ENCODE data around the gene GPR158.

GPR158 gene

DNA sequence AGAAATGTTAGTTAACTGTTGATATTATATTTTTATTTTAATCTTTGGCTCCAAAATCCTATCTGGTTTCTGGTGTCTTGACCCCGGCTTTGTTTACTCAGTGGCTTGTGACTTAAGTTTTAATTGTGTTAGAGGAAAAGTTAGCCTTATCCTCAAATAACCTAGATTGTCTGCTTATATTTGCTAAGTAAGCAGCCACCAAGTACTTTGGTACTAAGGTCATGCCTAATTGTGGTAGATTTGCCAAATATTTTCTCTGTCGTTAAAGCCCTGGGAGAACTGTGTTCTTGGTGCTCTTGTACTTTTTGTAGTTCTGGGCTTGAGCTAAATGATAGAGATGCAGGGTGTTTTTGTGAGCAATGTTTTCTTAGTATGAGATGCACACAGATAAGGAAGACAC lies 34.8 kb downstream of the GPR158 start:
- no peak for DNase-seq

DNA sequence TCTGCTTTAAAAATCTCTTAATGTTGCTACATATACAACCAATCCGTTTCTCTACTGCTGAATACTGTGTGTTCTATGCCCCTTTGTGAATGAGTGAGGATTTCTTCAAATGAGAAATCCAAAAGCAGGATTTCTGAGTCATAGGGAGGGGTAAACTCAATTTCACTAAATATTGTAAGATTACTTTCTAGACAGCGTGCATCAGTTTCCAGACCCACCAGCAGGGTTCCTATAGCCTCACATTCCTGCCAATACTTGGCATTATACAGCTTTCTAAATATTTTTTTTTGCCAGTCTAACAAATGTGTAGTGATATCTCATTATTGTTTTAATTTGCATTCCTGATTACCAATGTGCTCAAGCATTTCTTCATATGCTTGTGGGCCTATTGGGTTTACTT lies 35.5 kb downstream of the GPR158 start:
- no peak for DNase-seq

DNA sequence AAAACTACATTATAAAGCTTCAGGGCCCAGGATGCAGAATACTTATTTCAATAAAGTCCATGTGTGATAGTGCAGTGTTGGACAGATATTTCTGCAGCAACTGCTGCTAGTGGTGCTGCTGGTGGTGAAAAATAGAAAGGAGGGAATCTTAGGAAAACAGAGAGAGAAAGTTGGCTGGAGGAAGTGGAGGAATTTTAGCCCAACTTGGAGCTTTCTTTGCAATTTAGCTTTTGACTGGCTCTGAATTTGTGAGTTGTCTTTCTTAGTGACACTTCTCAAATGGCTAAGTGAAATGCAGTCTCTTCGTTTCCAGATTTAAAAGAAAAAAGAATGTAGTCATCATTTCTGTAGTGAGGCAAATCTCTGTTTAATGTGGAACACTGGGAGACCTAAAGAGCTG lies 45.4 kb downstream of the GPR158 start:
- no peak for DNase-seq

DNA sequence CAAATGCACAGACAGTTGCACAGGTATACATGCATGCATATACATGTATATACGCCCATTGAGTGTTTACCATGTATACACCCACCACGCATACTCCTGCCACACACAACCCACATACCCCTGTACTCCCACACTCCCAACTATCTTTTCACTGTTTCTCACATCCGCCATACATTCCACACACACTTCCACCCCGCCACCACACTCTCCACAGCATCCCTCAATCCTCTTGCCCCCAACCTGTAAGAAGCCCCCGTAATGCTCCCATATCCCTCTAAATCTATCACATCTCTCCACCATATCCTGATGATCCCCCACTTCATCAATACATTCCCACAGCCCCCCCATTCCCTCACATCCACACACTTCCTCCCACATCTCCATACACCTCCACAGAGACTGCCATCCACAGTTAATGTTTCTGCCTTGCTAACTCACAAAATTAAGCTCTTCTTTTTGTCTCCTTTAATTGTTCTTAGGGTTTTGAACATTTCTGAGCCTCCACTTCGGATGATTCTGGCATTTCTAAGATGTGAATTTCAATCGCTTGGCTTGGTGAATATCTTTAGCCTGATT lies 47.4 kb downstream of the GPR158 start:
- no peak for DNase-seq

DNA sequence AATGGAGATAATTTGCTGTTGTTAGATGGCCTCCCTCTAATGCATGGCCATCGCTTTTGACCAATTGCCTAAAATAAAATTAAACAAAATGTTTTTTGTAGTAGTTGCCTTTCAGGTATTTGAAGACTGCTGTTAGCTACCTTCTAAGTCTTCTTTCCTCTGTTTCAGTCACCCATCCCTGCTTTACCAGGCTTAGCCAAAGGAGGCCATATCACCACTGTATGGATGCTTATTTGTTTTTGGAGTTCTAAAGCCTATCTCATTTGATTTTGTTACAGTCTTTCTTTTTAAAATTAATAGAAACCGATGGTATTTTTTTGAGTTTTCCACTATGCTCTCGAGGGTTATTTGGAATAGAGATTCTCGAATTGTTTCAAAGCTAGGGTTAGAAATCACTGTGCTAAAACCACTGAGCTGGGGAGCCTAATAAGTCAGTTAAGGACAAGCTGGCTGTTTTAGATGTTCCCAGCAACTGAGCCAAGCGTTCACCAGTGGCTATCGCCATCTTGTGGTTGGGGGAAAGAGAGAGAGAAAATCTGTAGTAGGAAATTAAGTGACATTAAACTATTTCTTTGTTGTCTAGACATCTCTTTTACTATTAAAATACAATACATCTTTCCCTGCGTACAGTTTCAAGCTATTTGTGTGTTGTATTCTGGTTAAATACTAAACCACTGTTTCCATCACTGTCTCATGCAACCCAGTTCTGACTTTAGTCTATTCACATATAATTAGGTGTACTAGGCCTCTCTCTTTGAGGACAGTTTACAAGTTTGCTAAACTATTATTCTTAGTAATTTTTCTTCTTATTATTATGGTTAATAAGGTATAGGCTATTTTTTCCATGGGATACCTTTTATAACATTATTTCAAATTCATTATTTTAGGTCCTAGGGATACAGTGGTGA lies 52.2 kb downstream of the GPR158 start:
- DNase-seq: no peak

DNA sequence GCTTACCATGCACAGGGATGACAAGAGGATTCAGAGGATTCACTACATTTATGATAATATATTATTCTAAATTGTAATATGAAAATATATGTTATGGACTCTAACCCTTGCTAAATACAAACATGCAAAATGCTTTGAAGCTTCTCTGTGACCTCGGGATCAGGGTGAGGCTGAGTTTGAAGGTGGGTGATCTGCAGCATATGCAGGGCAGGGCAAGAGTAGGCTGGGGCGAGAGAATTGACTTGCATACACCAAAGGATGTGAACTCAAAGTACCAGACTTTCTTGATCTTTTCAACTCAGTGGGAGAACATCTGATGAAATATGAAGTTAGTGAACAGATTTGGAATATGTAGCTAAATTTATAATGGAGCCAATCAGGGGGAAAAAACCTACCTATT lies 57.0 kb downstream of the GPR158 start:
- DNase-seq: no peak

DNA sequence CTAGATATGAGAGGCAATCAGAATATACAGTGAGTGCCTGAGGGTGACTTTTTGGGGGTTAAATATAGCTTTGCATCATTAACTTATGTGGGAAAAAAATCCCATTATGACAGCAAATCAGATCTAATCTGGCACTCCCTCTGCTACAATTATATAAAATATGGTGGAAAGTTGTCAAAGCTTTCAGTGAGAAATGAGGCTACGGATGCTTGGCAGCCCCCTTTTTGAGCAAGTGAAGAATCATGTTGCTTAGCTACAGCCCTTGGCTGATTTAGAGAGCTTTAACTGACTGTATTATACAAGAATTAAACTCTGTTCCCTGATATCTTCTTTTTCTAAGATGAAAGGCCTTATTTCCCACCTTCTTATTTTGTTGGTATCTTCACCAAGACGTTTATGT lies 57.4 kb downstream of the GPR158 start:
- DNase-seq: no peak

DNA sequence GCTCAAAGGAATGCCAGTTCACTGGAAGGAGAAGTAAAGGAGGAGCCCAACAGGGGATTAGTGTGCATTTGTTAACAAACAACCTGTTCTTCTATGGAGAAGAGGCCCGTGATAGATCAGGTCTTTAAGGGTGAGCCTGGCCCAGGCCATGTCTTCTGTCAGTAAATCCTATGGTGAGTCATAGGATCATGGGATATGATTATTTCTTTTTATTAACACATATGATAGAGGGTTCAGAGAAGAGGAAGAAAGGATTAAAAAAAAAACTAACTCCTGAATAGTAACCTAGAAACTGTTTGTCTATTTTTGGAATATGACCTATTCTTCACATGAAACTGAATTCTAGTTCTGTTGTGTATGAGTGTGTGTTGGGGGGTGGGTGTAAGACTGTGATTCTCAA lies 70.4 kb downstream of the GPR158 start:
- DNase-seq: no peak

DNA sequence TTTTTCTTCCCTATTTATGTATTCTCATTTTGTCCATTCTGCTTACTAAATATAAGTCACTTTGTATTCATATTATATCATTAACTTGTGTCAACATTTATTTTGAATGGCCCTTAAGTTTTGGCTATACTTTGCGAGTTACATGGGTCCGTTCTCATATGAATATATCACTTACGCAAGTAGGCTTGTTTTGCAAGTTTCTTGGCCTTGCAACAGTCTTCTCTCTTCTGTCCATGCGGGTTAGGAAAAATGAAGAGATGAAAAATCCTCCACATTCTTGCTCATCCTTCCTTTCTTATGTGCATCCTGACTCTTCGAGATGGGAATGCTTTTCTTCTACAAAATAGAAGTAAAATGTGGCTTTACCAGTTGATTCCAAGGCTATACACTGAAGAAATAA lies 82.8 kb downstream of the GPR158 start:
- no peak for DNase-seq

DNA sequence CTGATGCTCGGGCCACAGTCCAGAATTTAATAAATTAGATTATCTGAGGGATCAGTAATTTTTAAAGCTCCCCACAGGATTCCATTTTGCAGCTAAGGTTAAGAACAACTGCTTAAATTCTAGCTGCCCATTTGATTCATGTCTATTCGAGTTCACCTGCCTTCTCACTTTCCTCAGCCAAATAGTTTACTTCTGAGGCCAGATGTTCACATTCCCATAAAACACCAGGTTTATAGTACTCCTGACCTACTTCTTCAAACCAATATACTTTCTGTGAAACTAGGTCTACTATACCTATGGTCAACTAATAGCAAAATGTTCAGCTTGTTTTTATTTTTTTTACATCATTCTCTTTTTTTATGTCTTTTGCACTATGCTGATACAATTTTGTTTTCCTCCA lies 86.3 kb downstream of the GPR158 start:
- DNase-seq: no peak

DNA sequence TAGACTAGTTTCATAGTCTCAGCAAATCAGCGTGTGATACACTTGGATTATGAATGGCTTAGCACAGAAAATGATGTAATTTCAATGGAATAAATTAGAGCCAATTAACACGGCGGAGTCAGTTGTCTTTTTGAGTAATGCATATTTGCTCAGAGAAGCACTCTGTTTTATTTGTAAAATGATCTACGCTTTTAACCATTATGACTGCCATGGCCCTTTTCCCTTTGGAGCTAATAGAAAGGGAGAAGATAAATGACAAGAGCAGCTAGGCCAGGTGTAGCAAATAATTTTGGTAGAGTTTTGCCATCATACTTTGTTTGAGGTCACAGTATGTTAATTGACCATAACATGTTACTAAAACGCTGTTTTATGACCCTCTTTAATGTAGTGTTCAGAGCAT lies 86.8 kb downstream of the GPR158 start:
- DNase-seq: no peak

DNA sequence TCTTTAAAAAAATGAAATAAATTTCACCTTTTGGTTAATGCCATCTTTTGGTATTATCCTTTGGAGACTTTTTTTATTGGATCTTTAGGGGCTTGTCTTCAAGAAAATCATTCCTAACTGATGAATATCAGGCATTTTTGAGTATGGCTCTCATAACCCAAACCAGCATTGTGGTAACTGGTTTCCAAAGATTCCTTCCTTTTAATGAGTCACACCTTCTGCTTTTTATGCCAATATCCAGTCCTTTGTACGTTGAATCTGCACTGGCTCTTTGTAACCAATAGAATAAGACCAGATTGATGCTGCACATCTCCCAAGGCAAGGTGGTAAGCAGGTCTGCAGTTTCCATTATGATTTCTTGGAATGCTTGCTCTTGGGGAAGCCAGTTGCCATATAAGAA lies 89.1 kb downstream of the GPR158 start:
- DNase-seq: no peak

DNA sequence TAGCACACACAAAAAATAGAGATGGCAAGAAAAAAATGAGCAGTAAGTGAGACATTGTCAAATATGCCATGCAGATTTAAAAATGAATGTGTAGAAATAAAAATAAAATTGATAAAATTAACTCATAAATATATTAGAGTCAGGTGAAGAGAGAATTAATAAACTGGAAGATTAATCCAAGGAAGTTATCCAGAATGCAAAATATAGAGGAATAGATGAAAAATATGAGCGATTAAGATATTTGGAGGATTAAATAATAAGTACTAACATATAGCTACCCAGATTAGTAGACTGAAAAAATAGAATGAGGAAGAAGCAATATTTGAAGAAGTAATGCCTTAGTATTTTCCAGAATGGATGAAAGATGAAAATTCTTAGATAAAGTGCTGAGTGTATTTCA lies 103.4 kb downstream of the GPR158 start:
- no peak for DNase-seq

DNA sequence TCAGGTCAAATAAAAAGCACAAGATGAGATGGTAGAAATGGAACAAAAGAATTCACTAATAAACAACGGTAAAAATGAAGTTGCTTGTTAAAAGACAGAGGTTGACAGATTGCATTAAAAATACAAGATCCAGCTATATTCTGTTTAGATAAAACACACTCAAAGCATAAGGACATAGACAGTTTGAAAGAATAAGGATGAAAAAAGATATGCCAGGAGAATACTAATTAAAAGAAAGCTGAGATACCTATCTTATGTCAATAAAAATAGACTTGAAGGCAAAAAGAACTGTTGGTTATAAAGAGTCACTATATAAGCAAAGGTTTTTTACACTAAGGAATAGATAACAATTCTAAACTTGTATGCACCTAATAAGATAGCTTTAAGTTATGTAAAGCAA lies 105.3 kb downstream of the GPR158 start:
- DNase-seq: no peak

DNA sequence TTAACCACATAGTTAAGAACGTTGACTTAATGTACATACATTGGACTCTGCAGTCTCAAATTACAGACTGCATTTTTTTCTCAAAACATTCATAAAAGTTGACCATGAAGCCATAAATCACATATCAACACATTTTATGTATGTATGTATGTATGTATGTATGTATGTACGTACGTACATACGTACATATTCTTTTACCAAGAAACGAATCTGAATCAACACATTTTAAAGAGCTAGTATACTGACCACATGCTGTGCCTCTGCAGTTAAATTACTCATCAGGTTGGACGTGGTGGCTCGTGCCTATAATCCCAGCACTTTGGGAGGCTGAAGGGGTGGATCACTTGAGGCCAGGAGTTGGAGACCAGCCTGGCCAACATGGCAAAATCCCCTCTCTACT lies 105.8 kb downstream of the GPR158 start:
- DNase-seq: no peak

DNA sequence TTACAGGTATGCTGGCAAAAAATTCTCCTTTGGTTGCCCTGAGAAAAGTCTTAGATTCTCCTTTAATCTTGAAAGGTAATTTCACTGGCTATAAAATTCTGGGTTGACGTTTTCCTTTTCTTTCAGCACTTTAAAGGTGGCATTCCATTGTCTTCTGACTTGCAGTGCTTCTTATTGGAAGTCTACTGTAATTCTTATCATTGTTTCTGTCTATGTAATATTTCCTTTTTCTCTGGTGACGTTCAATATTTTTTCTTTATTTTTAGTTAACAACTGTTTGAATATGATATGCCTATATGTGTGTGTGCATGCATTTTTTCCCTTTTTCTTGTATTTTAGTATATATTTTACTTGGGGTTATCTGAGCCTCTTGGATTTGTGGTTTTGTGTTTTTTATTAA lies 111.0 kb downstream of the GPR158 start:
- DNase-seq: no peak

DNA sequence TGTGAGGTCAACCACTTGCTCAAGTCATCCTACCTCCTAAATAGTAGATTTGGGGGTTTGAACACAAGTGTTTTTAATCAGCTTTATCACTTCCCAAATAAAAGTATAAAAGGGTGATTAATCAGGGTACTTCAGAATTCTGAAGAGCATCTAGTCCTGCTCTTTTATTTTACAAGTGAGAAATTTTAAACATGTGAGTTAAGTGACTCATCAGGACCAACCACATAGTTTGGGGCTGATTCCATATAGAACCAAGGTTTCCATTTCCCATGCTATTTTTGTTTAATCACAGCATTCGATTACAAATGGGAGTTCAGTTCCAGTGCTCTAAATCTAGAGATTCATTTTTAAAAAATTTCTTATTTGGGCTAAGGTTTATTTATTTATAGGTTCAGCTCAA lies 113.4 kb downstream of the GPR158 start:
- no peak for DNase-seq

DNA sequence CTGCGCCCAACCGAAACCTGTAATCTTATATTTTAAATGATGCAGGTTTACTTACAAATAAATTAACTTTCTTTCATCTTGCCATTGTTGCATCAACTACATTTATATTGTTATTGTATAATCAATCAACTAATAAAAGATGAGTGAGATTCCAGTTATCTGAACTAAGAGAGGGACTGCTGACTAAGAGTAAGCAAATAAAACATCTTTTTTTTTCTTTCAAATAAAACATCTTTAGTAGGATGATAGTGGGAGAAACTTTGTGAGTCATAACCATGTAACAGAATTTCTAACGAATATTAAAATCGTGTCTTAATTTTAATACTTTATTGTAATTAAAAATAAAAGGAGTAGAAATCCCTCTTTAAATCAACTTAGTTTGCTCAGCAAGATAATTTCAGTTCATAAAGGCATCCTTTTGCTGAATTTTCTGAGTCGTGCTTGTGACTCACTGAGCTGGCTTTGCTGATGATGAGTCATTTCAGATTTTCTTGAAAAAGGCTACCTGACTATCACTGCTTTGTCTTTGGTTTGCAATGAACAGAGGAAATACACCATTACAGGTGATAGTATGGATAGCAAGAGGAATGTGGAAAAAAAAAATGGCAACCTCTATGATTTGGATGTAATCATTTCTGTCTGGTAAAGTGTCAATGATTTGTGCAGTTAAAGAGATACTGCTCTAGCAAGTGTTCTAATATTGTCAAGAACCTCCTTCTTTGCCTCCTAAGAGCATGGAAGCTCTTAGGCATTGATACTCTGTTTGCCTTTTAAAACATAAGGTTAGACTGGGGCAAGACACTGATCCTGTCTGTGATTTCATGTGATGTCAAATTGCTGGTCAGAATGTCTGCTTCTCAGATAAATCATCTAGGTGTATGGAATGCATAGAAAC lies 119.5 kb downstream of the GPR158 start:
- DNase-seq: no peak

DNA sequence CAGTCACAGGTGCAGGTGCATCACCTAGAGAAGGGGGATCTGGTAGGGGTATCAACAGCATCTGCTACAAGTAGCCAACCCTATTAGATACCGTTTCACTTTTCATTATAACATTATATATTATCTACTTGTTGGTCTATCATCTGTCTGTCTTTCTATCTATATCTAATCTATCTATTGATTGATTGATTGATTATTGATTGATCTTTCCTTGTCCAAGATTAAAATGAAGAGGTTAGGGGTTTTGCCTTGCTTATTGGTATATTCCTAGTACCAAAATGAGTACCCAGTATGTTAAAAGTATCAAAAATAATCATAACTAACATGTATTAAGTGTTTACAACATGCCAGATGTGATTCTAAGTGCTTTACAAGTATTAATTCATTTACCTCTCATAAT lies 121.5 kb downstream of the GPR158 start:
- DNase-seq: no peak

DNA sequence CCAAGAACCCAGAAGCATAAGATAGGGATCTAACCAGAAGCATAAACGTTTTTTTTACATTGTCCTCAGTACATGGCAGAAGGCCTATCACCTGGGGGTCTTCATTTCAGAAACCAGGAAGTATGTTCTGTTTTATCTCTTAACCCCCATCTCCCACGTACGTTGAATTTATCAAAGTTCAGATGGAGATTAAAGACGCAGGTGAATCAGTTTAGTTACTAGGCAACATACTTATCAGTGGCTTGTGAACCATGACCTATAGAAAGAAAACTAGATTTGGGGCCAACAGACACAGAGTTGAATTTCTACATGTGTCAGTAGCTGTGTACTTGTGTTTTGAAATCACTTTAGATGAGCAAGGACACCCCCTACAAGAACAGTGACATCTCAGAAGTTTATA lies 122.7 kb downstream of the GPR158 start:
- no peak for DNase-seq

DNA sequence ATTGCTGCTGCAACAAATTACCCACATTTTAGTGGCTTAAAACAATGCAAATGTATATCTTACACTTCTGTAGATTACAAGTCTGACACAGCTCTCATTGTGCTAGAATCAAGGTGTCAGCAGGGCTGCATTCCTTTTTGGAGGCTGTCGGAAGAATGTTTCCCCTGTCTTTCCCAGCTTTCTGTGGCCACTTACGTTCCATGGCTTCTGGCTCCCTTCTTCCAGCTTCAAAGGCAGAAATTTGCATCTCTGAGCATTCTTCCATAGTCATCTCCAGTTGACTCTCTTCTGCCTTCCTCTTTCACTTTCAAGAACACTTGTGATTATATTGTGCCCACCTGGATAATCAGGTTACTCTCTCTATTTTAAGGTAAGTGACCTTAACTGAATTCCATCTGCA lies 125.3 kb downstream of the GPR158 start:
- DNase-seq: no peak

DNA sequence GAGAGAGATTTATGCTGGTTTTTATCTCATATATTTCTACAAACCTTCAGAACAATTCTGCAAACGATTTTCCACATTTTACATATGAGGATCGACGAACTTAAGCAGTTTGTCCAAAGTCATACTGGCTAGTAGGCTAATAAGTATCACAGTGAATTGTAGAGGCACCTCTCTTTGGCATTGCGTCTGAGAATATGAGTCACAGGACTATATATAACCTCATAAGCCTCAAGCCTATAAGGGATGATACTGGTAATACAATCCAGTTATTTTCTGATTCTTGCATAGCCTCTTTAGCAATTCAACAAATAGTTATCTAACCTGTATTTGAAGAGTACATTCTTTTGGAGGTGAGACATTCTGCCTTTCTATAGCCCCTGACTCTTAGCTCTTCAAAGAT lies 129.8 kb downstream of the GPR158 start:
- DNase-seq: no peak

DNA sequence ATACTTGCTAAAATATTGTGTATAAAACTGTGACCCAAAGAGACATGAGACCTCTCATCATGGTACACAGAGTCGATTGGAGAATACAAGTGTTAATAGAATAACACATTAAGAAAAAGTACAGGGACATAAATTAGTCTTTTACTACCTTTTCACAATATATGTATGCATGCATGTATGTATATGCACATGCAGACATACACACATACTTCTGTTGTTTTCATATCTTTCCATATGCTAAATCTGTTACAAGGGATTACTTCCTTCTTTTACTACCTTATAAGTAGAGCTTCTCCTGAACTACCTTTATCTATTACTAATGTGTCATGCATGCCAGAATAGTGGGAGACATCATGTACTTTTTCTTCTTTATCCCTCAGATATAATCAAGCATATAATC lies 131.6 kb downstream of the GPR158 start:
- no peak for DNase-seq

DNA sequence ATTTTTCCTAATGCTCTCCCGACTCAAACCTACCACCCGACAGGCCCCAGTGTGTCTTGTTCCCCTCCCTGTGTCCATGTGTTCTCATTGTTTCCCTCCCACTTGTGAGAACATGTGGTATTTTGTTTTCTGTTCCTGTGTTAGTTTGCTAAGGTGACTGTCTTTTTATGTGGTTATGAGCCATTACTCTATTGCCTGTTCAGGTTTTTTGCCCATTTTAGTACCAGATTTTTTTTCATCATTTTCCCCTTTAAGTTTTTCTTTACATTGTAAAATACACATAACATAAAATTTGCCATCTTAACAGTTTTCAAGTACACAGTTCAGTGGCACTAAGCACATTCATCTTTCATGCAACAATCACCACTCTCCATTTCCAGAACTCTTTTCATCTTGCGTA lies 133.5 kb downstream of the GPR158 start:
- DNase-seq: no peak

All from effector CD4-positive, alpha-beta T cell (primary cell).